Astrocyte of the spinal cord (primary cell): ENCODE results near the gene OLR1.

ENCODE experiments used
- DNase-seq: peaks from one replicate; pipeline ENCODE4 v3.0.0; 2011; ENCODE audit warnings: low read depth, low spot score
- H3K4me3 ChIP-seq: 2 replicates; pipeline ENCODE4 v1.5.1; 2011; ENCODE audit warnings: low read depth, mild to moderate bottlenecking, low read length, moderate library complexity
- in situ Hi-C: cut with HindIII; loops from 2 replicates; pipeline ENCODE4 v1.10.0; 2017; ENCODE audit warnings: low sequenced_read_pairs
- TF ChIP-seq, protein P1 (sequence below): IDR thresholded peaks from 2 replicates; pipeline ENCODE4 v1.5.1; 2012; ENCODE audit warnings: low read depth, mild to moderate bottlenecking, low read length, inconsistent platforms

OLR1 gene

DNA sequence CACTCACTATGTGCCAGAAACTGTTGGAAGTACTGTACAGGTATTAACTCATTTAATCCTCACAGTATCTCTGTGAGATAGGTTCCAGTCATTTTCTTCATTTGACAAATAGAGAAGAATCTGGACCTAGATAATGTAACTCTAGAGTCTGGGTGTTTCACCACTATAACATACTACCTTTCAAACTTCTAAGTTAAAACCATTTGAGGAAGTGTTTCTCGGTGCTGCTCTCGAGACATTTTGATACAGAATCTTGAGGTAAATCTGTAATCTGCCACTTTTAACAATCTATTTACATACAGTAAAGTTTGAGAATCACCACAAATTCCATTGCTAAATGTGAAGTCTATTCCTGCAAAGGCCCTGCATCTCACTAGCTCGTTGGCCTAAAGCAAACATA lies 8.8 kb downstream of the OLR1 start:
- in situ Hi-C loops: no loop called here
- no peak for DNase-seq
- TF ChIP-seq, protein P1, sequence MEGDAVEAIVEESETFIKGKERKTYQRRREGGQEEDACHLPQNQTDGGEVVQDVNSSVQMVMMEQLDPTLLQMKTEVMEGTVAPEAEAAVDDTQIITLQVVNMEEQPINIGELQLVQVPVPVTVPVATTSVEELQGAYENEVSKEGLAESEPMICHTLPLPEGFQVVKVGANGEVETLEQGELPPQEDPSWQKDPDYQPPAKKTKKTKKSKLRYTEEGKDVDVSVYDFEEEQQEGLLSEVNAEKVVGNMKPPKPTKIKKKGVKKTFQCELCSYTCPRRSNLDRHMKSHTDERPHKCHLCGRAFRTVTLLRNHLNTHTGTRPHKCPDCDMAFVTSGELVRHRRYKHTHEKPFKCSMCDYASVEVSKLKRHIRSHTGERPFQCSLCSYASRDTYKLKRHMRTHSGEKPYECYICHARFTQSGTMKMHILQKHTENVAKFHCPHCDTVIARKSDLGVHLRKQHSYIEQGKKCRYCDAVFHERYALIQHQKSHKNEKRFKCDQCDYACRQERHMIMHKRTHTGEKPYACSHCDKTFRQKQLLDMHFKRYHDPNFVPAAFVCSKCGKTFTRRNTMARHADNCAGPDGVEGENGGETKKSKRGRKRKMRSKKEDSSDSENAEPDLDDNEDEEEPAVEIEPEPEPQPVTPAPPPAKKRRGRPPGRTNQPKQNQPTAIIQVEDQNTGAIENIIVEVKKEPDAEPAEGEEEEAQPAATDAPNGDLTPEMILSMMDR: no peak
- H3K4me3 ChIP-seq: no peak overlapping the region

DNA sequence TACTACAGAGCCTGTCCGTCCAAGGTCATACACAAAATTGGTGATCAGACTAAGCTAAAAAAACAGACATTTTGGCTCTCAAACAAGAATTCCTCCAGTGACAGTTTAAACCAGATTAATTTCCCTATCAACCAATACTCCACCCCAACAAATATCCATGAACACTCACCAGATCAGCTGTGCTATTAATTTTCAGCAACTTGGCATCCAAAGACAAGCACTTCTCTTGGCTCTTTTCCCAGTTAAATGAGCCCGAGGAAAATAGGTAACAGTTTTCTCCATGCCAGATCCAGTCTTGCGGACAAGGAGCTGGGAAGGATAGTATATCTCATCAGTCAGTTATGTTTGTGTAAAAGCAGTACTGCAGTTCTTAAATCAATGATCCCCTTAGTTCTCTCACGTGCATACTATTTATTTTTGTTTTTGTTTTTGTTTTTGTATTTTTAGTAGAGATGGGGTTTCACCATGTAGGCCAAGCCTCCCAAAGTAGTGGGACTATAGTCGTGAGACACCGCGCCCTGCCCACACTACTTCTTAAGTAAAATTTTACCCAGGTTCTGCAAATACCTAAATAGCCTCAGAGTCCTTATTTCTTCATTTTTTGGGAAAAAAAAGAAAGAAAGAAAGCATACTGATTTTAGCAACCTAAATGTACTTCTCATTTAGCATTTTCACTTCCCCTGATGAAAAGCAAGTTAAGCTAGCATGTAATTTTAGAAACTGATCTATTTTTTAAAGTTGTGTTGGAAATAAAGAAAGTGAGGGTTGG lies 11.1 kb downstream of the OLR1 start:
- no peak for DNase-seq
- TF ChIP-seq, protein P1: no peak
- no peak overlapping the region for H3K4me3 ChIP-seq
- in situ Hi-C loops: no loop called here

DNA sequence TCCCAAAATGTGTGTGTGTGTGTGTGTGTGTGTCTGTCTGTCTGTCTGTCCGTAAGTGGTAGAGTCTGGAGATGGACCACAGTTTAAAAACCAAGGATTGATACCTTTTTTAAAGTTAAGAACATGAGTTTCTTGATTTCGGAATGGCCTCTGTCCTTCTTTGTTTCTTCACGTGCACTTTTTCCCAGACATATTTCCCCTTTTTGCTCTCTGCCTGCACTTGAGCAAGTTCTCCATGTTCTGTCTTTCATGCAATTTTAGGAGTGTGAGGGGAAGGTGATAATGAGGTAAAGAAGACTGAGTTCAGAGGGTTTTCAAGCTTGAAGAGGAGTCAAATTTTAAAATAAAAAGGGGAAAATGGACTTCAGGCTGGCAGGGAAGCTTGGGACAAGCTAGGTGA lies 12.7 kb downstream of the OLR1 start:
- DNase-seq: no peak
- in situ Hi-C loops: no loop called here
- H3K4me3 ChIP-seq: no peak overlapping the region
- TF ChIP-seq, protein P1: no peak

GRCh38 chr12:10158406-10158805 lies 13.5 kb downstream of the OLR1 start:
- in situ Hi-C loops: no loop called here
- DNase-seq: no peak
- H3K4me3 ChIP-seq: no peak overlapping the region
- TF ChIP-seq, protein P1: no peak

GRCh38 chr12:10155966-10156365 lies 16.0 kb downstream of the OLR1 start:
- TF ChIP-seq, protein P1: no peak
- no peak for DNase-seq
- in situ Hi-C loops: no loop called here
- no peak overlapping the region for H3K4me3 ChIP-seq

GRCh38 chr12:10154145-10154496 lies 17.8 kb downstream of the OLR1 start:
- no peak for DNase-seq
- TF ChIP-seq, protein P1: no peak
- in situ Hi-C loops: no loop called here
- H3K4me3 ChIP-seq: peak overlapping the region; percentile 53
